GM23338 (cell line): ENCODE data around the gene PDZD7. TPM values are rescaled to one million over a fixed set of nuclear protein-coding genes. Genes with fewer than 3 reads are reported as not detected.

Experiments used
- ATAC-seq: fragments of 200-7000 bp; cut with Tn5 transposase; 3 replicates; pipeline ENCODE4 v1.9.1; 2020
- DNase-seq: peaks from one replicate; pipeline ENCODE4 v3.0.0-alpha.2; 2015; ENCODE audit warnings: low spot score
- H2AFZ ChIP-seq: fragments of 200-600 bp; sonication (generic); 2 replicates; pipeline ENCODE4 v1.8.0; 2016; ENCODE audit warnings: antibody characterized with exemption, mild to moderate bottlenecking, moderate library complexity
- H3F3A ChIP-seq: fragments of 200-600 bp; sonication (generic); replicated peaks from 2 replicates; pipeline ENCODE4 v1.8.0; 2017; ENCODE audit warnings: antibody characterized with exemption, mixed run types, low read depth
- H3K27ac ChIP-seq: fragments of 200-600 bp; sonication (generic); 2 replicates; pipeline ENCODE4 v1.6.1; 2016; ENCODE audit warnings: low read depth
- H3K27me3 ChIP-seq: fragments of 200-600 bp; sonication (generic); 2 replicates; pipeline ENCODE4 v1.8.0; 2016; ENCODE audit warnings: mild to moderate bottlenecking, mixed run types, moderate library complexity; ENCODE audit not compliant: insufficient read depth
- H3K36me3 ChIP-seq: fragments of 200-600 bp; sonication (generic); 2 replicates; pipeline ENCODE4 v1.8.0; 2016; ENCODE audit warnings: mild to moderate bottlenecking; ENCODE audit not compliant: insufficient read depth
- H3K4me1 ChIP-seq: fragments of 200-600 bp; sonication (generic); 2 replicates; pipeline ENCODE4 v1.8.0; 2016; ENCODE audit warnings: mild to moderate bottlenecking, moderate library complexity; ENCODE audit not compliant: insufficient read depth
- H3K4me2 ChIP-seq: fragments of 200-600 bp; sonication (generic); 2 replicates; pipeline ENCODE4 v1.7.1; 2017; ENCODE audit warnings: mixed run types
- H3K4me3 ChIP-seq: fragments of 200-600 bp; sonication (generic); 2 replicates; pipeline ENCODE4 v1.6.1; 2016; ENCODE audit warnings: mixed run types
- H3K79me2 ChIP-seq: fragments of 200-600 bp; sonication (generic); replicated peaks from 2 replicates; pipeline ENCODE4 v1.8.0; 2017; ENCODE audit warnings: mild to moderate bottlenecking; ENCODE audit not compliant: insufficient read depth
- H3K9me2 ChIP-seq: fragments of 200-600 bp; sonication (generic); 2 replicates; pipeline ENCODE4 v1.8.0; 2017; ENCODE audit not compliant: insufficient read depth
- H4K20me1 ChIP-seq: fragments of 200-600 bp; sonication (generic); replicated peaks from 2 replicates; pipeline ENCODE4 v1.8.0; 2017; ENCODE audit warnings: mild to moderate bottlenecking; ENCODE audit not compliant: insufficient read depth
- H3K27ac Mint-ChIP-seq: 2 replicates; pipeline ENCODE4 v1.8.0; 2020; ENCODE audit warnings: inconsistent platforms, mild to moderate bottlenecking, moderate library complexity, mixed read lengths
- H3K27me3 Mint-ChIP-seq: 3 replicates; pipeline ENCODE4 v1.8.0; 2022; ENCODE audit warnings: low read depth, mild to moderate bottlenecking, moderate library complexity, mixed read lengths, inconsistent platforms; ENCODE audit not compliant: insufficient read depth, poor library complexity
- H3K36me3 Mint-ChIP-seq: 3 replicates; pipeline ENCODE4 v1.8.0; 2021; ENCODE audit warnings: low read depth, mild to moderate bottlenecking, inconsistent platforms, moderate library complexity, mixed read lengths
- H3K4me1 Mint-ChIP-seq: 3 replicates; pipeline ENCODE4 v1.8.0; 2020; ENCODE audit warnings: mild to moderate bottlenecking, inconsistent platforms, mixed read lengths
- H3K4me3 Mint-ChIP-seq: 3 replicates; pipeline ENCODE4 v1.8.0; 2021; ENCODE audit warnings: moderate library complexity, mild to moderate bottlenecking, inconsistent platforms, mixed read lengths
- H3K9me3 Mint-ChIP-seq: 3 replicates; pipeline ENCODE4 v1.8.0; 2020; ENCODE audit warnings: moderate library complexity, mild to moderate bottlenecking, inconsistent platforms, mixed read lengths
- EZH2 ChIP-seq: fragments of 200-600 bp; sonication (generic); IDR thresholded peaks from one replicate; pipeline ENCODE4 v1.8.0; 2017; ENCODE audit warnings: antibody characterized with exemption, mild to moderate bottlenecking, low read depth; ENCODE audit not compliant: unreplicated experiment
- POLR2AphosphoS5 ChIP-seq: IDR thresholded peaks from 2 replicates; pipeline ENCODE4 v1.6.1; 2016; ENCODE audit warnings: antibody characterized with exemption, low read depth
- ZNF462 ChIP-seq: fragments of 250-450 bp; sonication (Bioruptor Pico); IDR thresholded peaks from 2 replicates; pipeline ENCODE4 v1.5.0; 2020; ENCODE audit warnings: mild to moderate bottlenecking, moderate library complexity
- polyA plus RNA-seq: library from polyadenylated mRNA; unstranded; fragments of >200 nt; fragmentation: Nextera tagmentation; extraction: Ambion mirVana; gene quantifications from 2 replicates; pipeline ENCODE4 v1.2.1, GENCODE V29; 2016
- total RNA-seq: library from RNA; depleted of rRNA; stranded (reverse); fragments of >200 nt; shearing (Covaris generic); gene quantifications from 2 replicates; pipeline ENCODE4 v1.2.3, GENCODE V29; 2014

The PDZD7 gene
- total and polyA plus RNA-seq, 2 experiments from 2014 or later, result 1.7 to 2.3 TPM

- TF ChIP-seq ZNF462, result no peak
Observed at GRCh38 chr10:101006593-101007098, 24.3 kb downstream of the PDZD7 start (continued).

- H3K4me1 Mint-ChIP-seq, result peaks cover 13% of the 10 kb centered on the region
- no peak overlapping the region for H3K4me3 ChIP-seq
- H2AFZ ChIP-seq, result no peak overlapping the region
- no peaks in the 10 kb centered on the region; the same call in 1 of the 2 replicates for H3K36me3 ChIP-seq
- no peaks in the 10 kb centered on the region; the same call in 2 of the 3 replicates for H3K9me3 Mint-ChIP-seq
- no peak overlapping the region for H3K27ac Mint-ChIP-seq
- 0 out of 2 replicates have a peak, but pooled peaks cover 3% of the 10 kb centered on the region for H3F3A ChIP-seq
- peaks cover 9% of the 10 kb centered on the region for H3K79me2 ChIP-seq
- no peak for TF ChIP-seq EZH2
- TF ChIP-seq ZNF462, result no peak
- no peak for TF ChIP-seq POLR2AphosphoS5
- no peak overlapping the region; the same call in 2 of the 3 replicates for H3K4me3 Mint-ChIP-seq
- peaks cover 37% of the 10 kb centered on the region for H3K36me3 Mint-ChIP-seq
- H3K4me1 ChIP-seq, result peaks cover 4% of the 10 kb centered on the region
- no peak for DNase-seq
- no peak for ATAC-seq
- no peak overlapping the region for H3K27ac ChIP-seq
- H4K20me1 ChIP-seq, result 0 out of 2 replicates have a peak, but pooled peaks cover 7% of the 10 kb centered on the region
- H3K4me2 ChIP-seq, result no peak overlapping the region
- peaks cover 8% of the 10 kb centered on the region for H3K27me3 Mint-ChIP-seq
- no peaks in the 10 kb centered on the region for H3K9me2 ChIP-seq
- H3K27me3 ChIP-seq, result no peaks in the 10 kb centered on the region
Observed at GRCh38 chr10:101005869-101006567, 24.9 kb downstream of the PDZD7 start.
